Natural killer cell (primary cell): ENCODE results near the gene ZNF438. TPM values are rescaled to one million over a fixed set of nuclear protein-coding genes. Genes with fewer than 3 reads are reported as not detected.

Source experiments
- ATAC-seq, 3 donors: fragments of 150-1000 bp in 2 of 3; fragments of 200-7000 bp in 1 of 3; cut with Tn5 transposase; 1 replicate in 1 of 3; 2 replicates in 2 of 3; pipeline ENCODE4 v1.10.0; 2021; ENCODE audit warnings: mild to moderate bottlenecking in 2 of 3, moderate library complexity in 2 of 3
- DNase-seq, 2 donors: peaks; one replicate each; pipeline versions ENCODE4 v3.0.0 to v3.0.0-alpha.2; 2013 to 2021; ENCODE audit warnings: mixed read lengths in 1 of 2
- H3K27ac ChIP-seq: one replicate; pipeline ENCODE4 v1.5.1; 2013; ENCODE audit warnings: mild to moderate bottlenecking, low read length
- H3K27me3 ChIP-seq: one replicate; pipeline ENCODE4 v1.6.1; 2013; ENCODE audit warnings: low read length; ENCODE audit not compliant: control insufficient read depth, insufficient read depth
- H3K36me3 ChIP-seq: one replicate; pipeline ENCODE4 v1.6.1; 2013; ENCODE audit warnings: low read length; ENCODE audit not compliant: control insufficient read depth, insufficient read depth
- H3K4me1 ChIP-seq: one replicate; pipeline ENCODE4 v1.6.1; 2013; ENCODE audit warnings: low read length; ENCODE audit not compliant: control insufficient read depth, insufficient read depth
- H3K4me3 ChIP-seq: one replicate; pipeline ENCODE4 v1.5.1; 2013; ENCODE audit warnings: low read length
- H3K9me3 ChIP-seq: one replicate; pipeline ENCODE4 v1.6.1; 2013; ENCODE audit warnings: low read length; ENCODE audit not compliant: control insufficient read depth, insufficient read depth
- H3K27ac Mint-ChIP-seq, 2 donors: one replicate each; pipeline ENCODE4 v1.8.0; 2022; ENCODE audit warnings: mild to moderate bottlenecking in 2 of 2, mixed read lengths in 2 of 2, moderate library complexity in 1 of 2
- H3K27me3 Mint-ChIP-seq, 2 donors: one replicate each; pipeline ENCODE4 v1.8.0; 2022; ENCODE audit warnings: low read depth in 2 of 2, mixed read lengths in 2 of 2
- H3K36me3 Mint-ChIP-seq: one replicate; pipeline ENCODE4 v1.8.0; 2022; ENCODE audit warnings: mixed read lengths
- H3K4me1 Mint-ChIP-seq, 2 donors: one replicate each; pipeline ENCODE4 v1.8.0; 2022; ENCODE audit warnings: mixed read lengths in 2 of 2
- H3K4me3 Mint-ChIP-seq: one replicate; pipeline ENCODE4 v1.8.0; 2022; ENCODE audit warnings: mild to moderate bottlenecking, moderate library complexity, mixed read lengths
- H3K9me3 Mint-ChIP-seq, 2 donors: one replicate each; pipeline ENCODE4 v1.8.0; 2022; ENCODE audit warnings: mixed read lengths in 2 of 2
- CTCF ChIP-seq: fragments of 200-600 bp; IDR thresholded peaks from one replicate; pipeline ENCODE4 v1.8.0; 2022; ENCODE audit warnings: antibody characterized with exemption
- WGBS: methylation state at CpG from one replicate; pipeline ENCODE4 v1.1.7; 2013; ENCODE audit warnings: missing lambda C conversion rate; ENCODE audit not compliant: insufficient coverage; 5-methylcytosine and 5-hydroxymethylcytosine counted together
- intact Hi-C: fragments of 100-400 bp; cut with micrococcal nuclease; formaldehyde crosslinking; loops from one replicate; pipeline ENCODE4 v1.14.2; 2022
- total RNA-seq, 4 donors: library from RNA; stranded (reverse); fragments of 120-200 nt in 1 of 4; gene quantifications; one replicate each; pipeline versions ENCODE4 v1.2.3 to v1.2.4, GENCODE V29; 2013 to 2022

The ZNF438 gene
- total RNA-seq, 3 donors from 2014 or later (not counting 1 experiment from before 2014, with no cell fraction given), result 2.2 to 3.7 (median 3.7) TPM

DNA sequence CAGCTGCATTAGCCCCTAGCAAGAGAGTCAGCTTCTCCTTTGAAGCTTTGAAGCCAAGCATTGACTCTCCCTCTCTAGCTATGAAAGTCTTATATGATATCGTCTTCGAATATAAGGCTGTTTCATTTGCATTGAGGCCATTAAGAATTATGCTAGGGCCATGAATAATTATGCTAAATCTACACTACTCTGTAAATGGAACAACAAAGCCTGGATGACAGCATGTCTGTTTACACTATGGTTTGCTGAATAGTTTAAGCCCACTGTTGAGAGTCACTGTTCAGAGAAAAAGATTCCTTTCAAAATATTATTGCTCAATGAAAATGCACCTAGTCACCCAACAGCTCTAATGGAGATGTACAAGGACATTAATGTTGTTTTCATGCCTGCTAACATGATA is 52.8 kb downstream of the ZNF438 start:
- no peaks in the 10 kb centered on the region for H3K27me3 ChIP-seq
- no peak for TF ChIP-seq CTCF
- intact Hi-C loops, result no loop called here
- Mint-ChIP-seq H3K4me3 (no peak overlapping the region), H3K9me3 (peaks cover 0 to 7% of the 10 kb centered on the region in 2 donors), H3K36me3 (peaks cover 6% of the 10 kb centered on the region), H3K27me3 (no peaks in the 10 kb centered on the region), H3K4me1 (peaks cover 5 to 6% of the 10 kb centered on the region in 2 donors), H3K27ac (no peak overlapping the region)
- no peak overlapping the region for H3K4me3 ChIP-seq
- 88% methylated on average over 2 of the region's 2 CpGs for WGBS
- DNase-seq (no peak), ATAC-seq (no peak)
- peaks cover 5% of the 10 kb centered on the region for H3K9me3 ChIP-seq
- H3K27ac ChIP-seq, result no peak overlapping the region
- H3K4me1 ChIP-seq, result no peaks in the 10 kb centered on the region
- no peaks in the 10 kb centered on the region for H3K36me3 ChIP-seq

GRCh38 chr10:30977385-30977784 is 54.3 kb downstream of the ZNF438 start:
- over 99% methylated on average over 8 of the region's 8 CpGs for WGBS
- no peak for ATAC-seq

GRCh38 chr10:30974773-30975415 is 56.8 kb downstream of the ZNF438 start:
- intact Hi-C loops, result no loop called here
- H3K36me3 Mint-ChIP-seq, result peaks cover 5% of the 10 kb centered on the region
- Histone ChIP-seq H3K27me3 (no peaks in the 10 kb centered on the region), H3K9me3 (no peaks in the 10 kb centered on the region), H3K4me3 (no peak overlapping the region), H3K27ac (no peak overlapping the region), H3K36me3 (no peaks in the 10 kb centered on the region), H3K4me1 (no peaks in the 10 kb centered on the region)
- H3K4me3 Mint-ChIP-seq, result no peak overlapping the region
- 89% methylated on average over 1 of the region's 1 CpG for WGBS
- H3K27me3 Mint-ChIP-seq, result no peaks in the 10 kb centered on the region
- no peak overlapping the region for H3K27ac Mint-ChIP-seq
- H3K9me3 Mint-ChIP-seq, result peaks cover 0 to 4% of the 10 kb centered on the region in 2 donors
- ATAC-seq, result no peak
- H3K4me1 Mint-ChIP-seq, result no peaks in the 10 kb centered on the region
- DNase-seq, result no peak
- TF ChIP-seq CTCF, result no peak

More at GRCh38 chr10:30977385-30977784, 54.3 kb downstream of the ZNF438 start:
- no peak overlapping the region for H3K27ac ChIP-seq
- H3K9me3 ChIP-seq, result no peaks in the 10 kb centered on the region
- DNase-seq, result no peak
- H3K4me3 ChIP-seq, result no peak overlapping the region
- no peaks in the 10 kb centered on the region for H3K4me1 ChIP-seq
- Mint-ChIP-seq H3K4me3 (no peak overlapping the region), H3K4me1 (no peaks in the 10 kb centered on the region), H3K9me3 (peaks cover 0 to 4% of the 10 kb centered on the region in 2 donors), H3K27me3 (no peaks in the 10 kb centered on the region), H3K36me3 (peaks cover 6% of the 10 kb centered on the region), H3K27ac (no peak overlapping the region)
- H3K36me3 ChIP-seq, result no peaks in the 10 kb centered on the region
- intact Hi-C loops, result no loop called here
- no peak for TF ChIP-seq CTCF
- no peaks in the 10 kb centered on the region for H3K27me3 ChIP-seq

DNA sequence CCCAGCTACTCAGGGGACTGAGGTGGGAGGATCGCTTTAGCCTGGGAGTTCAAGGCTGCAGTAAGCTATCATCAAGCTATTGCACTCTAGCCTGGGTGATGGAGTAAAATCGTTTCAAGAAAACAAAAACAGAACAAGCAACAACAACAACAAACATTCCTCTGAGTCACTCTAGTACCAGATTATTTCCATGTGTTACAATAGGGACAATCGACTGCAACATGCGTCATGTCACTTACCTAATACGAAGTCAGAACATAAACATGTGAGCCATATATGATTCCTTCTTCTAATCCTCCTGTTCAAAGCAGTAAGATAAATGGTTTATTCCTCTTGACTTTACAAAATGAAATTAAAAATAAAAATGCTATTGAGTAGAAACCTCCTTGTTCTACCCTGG is 57.3 kb downstream of the ZNF438 start:
- H3K4me3 ChIP-seq, result no peak overlapping the region
- Mint-ChIP-seq H3K27ac (no peak overlapping the region), H3K9me3 (no peaks in the 10 kb centered on the region), H3K27me3 (no peaks in the 10 kb centered on the region), H3K36me3 (no peaks in the 10 kb centered on the region), H3K4me1 (no peaks in the 10 kb centered on the region), H3K4me3 (no peak overlapping the region)
- ATAC-seq, result no peak
- no peak for DNase-seq
- TF ChIP-seq CTCF, result no peak
- no peaks in the 10 kb centered on the region for H3K27me3 ChIP-seq
- H3K36me3 ChIP-seq, result no peaks in the 10 kb centered on the region
- WGBS, result 96% methylated on average over 5 of the region's 5 CpGs
- no peaks in the 10 kb centered on the region for H3K4me1 ChIP-seq
- intact Hi-C loops, result no loop called here
- no peak overlapping the region for H3K27ac ChIP-seq
- no peaks in the 10 kb centered on the region for H3K9me3 ChIP-seq
